Measurements from ENCODE around the gene DEFB114. TPM values are rescaled to one million over a fixed set of nuclear protein-coding genes. Genes with fewer than 3 reads are reported as not detected.
A peak's percentile ranks its signal among the peaks of the same experiment; 100 is the strongest.

Gene DEFB114
- total RNA-seq, 1 donor from 2014 or later = not detected

- TF ChIP-seq, protein P1, sequence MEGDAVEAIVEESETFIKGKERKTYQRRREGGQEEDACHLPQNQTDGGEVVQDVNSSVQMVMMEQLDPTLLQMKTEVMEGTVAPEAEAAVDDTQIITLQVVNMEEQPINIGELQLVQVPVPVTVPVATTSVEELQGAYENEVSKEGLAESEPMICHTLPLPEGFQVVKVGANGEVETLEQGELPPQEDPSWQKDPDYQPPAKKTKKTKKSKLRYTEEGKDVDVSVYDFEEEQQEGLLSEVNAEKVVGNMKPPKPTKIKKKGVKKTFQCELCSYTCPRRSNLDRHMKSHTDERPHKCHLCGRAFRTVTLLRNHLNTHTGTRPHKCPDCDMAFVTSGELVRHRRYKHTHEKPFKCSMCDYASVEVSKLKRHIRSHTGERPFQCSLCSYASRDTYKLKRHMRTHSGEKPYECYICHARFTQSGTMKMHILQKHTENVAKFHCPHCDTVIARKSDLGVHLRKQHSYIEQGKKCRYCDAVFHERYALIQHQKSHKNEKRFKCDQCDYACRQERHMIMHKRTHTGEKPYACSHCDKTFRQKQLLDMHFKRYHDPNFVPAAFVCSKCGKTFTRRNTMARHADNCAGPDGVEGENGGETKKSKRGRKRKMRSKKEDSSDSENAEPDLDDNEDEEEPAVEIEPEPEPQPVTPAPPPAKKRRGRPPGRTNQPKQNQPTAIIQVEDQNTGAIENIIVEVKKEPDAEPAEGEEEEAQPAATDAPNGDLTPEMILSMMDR (conservative IDR thresholded peaks at IDR 0.05; ENCODE audit: low read depth, low read length) = no peak
- H3K4me3 ChIP-seq (ENCODE audit: low read depth, low read length) = no peak overlapping the region
- DNase-seq (ENCODE audit: low read depth) = no peak
Observed at GRCh38 chr6:49982046-49982445, 18.1 kb upstream of the DEFB114 start.

DNA sequence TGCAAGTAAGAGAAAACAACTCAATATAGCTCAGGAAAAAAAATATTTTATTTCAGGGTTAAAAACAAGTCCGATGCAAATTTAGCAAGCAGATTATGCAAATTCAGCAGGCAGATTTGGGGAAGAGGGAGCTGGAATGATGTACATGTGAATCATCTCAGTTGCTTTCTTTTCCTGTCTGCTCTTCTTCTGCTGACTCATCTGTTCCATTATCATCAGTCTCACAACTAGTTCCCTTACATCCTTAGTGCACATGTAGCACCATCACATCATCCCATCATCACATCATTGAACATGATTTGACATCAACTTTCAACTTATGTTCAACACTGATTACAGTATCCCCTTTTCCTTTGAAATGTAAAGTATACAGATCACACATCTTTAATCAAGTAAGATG lies 16.9 kb upstream of the DEFB114 start:
- no peak for DNase-seq (ENCODE audit: low read depth)
- TF ChIP-seq, protein P1 (conservative IDR thresholded peaks at IDR 0.05; ENCODE audit: low read depth, low read length) = no peak
- H3K4me3 ChIP-seq (ENCODE audit: low read depth, low read length) = no peak overlapping the region

GRCh38 chr6:49979584-49979983 lies 15.6 kb upstream of the DEFB114 start:
- DNase-seq (ENCODE audit: low read depth) = no peak

GRCh38 chr6:49978332-49979226 lies 14.6 kb upstream of the DEFB114 start:
- peak overlapping the region; percentile 36 for H3K4me3 ChIP-seq (ENCODE audit: low read depth, low read length)
- no peak for DNase-seq (ENCODE audit: low read depth)
- TF ChIP-seq, protein P1 (conservative IDR thresholded peaks at IDR 0.05; ENCODE audit: low read depth, low read length) = no peak

More at GRCh38 chr6:49979584-49979983, 15.6 kb upstream of the DEFB114 start:
- H3K4me3 ChIP-seq (ENCODE audit: low read depth, low read length) = no peak overlapping the region
- TF ChIP-seq, protein P1 (conservative IDR thresholded peaks at IDR 0.05; ENCODE audit: low read depth, low read length) = no peak

DNA sequence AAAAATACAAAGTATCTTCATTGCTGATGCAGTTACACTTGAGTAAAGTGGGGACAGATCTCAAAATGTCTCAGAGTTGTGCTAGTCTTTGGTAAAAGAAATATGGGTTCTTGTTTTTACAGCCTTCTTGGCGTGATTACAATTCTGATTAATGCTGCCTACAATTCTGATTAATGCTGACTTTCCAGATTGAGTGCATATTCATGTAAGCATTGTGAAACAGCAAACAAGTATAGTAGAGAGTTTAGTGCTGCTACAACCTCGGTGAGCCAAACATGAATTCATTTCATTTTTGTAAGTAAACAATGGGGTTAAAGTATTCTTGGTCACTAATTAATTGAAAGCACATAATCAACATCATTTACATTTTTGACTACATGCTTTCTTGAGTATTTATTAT lies 5.6 kb upstream of the DEFB114 start, which contains the start of gene DEFB113:
TSS of gene DEFB113 (minus strand) at position 21 of the 400 bp plus-strand sequence. CDS start at position 21, 0 bp downstream.
- H3K4me3 ChIP-seq (ENCODE audit: low read depth, low read length) = no peak within 1 kb of the TSS
- TF ChIP-seq, protein P1 (conservative IDR thresholded peaks at IDR 0.05; ENCODE audit: low read depth, low read length) = no peak
- no peak for DNase-seq (ENCODE audit: low read depth)

DNA sequence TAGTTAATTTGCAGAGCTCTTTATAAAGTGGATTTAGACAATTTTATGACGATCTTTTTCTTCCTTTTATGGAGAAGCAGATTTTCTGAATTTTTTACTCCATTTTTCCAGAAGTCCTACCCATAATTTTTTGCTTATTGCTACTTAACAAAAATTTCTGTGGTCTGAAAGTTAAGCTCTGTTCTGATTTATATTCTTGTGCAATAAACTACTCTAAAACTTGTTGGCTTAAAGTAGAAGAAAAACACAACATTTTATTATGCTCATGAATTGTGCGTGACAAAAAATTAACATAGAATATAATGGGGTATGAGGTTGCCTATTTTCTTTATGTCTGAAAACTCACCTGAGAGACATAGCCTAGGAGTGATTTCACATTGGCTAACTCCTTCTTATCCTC lies 2.9 kb upstream of the DEFB114 start:
- TF ChIP-seq, protein P1 (conservative IDR thresholded peaks at IDR 0.05; ENCODE audit: low read depth, low read length) = no peak
- H3K4me3 ChIP-seq (ENCODE audit: low read depth, low read length) = no peak overlapping the region

More for the DNA sequence above, 2.9 kb upstream of the DEFB114 start:
- no peak for DNase-seq (ENCODE audit: low read depth)
